Endodermal cell (in vitro differentiated cells): ENCODE results near the gene CDH15. TPM values are rescaled to one million over a fixed set of nuclear protein-coding genes. Genes with fewer than 3 reads are reported as not detected.

ENCODE experiments used
- DNase-seq: peaks from one replicate; pipeline ENCODE4 v3.0.0-alpha.2; 2017
- H3K27ac ChIP-seq: 2 replicates; pipeline ENCODE4 v1.5.1; 2013; ENCODE audit warnings: mild to moderate bottlenecking, low read depth, low read length, moderate library complexity
- H3K27me3 ChIP-seq: 2 replicates; pipeline ENCODE4 v1.6.1; 2013; ENCODE audit warnings: mild to moderate bottlenecking, low read length, moderate library complexity; ENCODE audit not compliant: insufficient read depth, control insufficient read depth, poor library complexity, severe bottlenecking
- H3K36me3 ChIP-seq: 2 replicates; pipeline ENCODE4 v1.7.0; 2013; ENCODE audit warnings: mild to moderate bottlenecking, low read length, moderate library complexity; ENCODE audit not compliant: control insufficient read depth, insufficient read depth
- H3K4me1 ChIP-seq: one replicate; pipeline ENCODE4 v1.7.0; 2013; ENCODE audit warnings: low read length; ENCODE audit not compliant: control insufficient read depth, insufficient read depth
- H3K4me3 ChIP-seq: 2 replicates; pipeline ENCODE4 v1.5.1; 2013; ENCODE audit warnings: mild to moderate bottlenecking, low read length, moderate library complexity
- H3K9ac ChIP-seq: 2 replicates; pipeline ENCODE4 v1.6.1; 2013; ENCODE audit warnings: mild to moderate bottlenecking, low read length, moderate library complexity; ENCODE audit not compliant: poor library complexity, severe bottlenecking; ENCODE audit errors: extremely low read depth
- H3K9me3 ChIP-seq: 2 replicates; pipeline ENCODE4 v1.6.1; 2013; ENCODE audit warnings: mild to moderate bottlenecking, low read length, moderate library complexity; ENCODE audit not compliant: control insufficient read depth
- H3K27ac Mint-ChIP-seq: 2 replicates; pipeline ENCODE4 v1.8.0; 2020; ENCODE audit warnings: mixed read lengths
- H3K27me3 Mint-ChIP-seq: 2 replicates; pipeline ENCODE4 v1.8.0; 2021; ENCODE audit warnings: mild to moderate bottlenecking, mixed read lengths; ENCODE audit not compliant: insufficient read depth
- H3K36me3 Mint-ChIP-seq: 2 replicates; pipeline ENCODE4 v1.8.0; 2020; ENCODE audit warnings: low read depth, mixed read lengths
- H3K4me1 Mint-ChIP-seq: 2 replicates; pipeline ENCODE4 v1.8.0; 2020; ENCODE audit warnings: mixed read lengths
- H3K4me3 Mint-ChIP-seq: 2 replicates; pipeline ENCODE4 v1.8.0; 2020; ENCODE audit warnings: mild to moderate bottlenecking, moderate library complexity, mixed read lengths
- H3K9me3 Mint-ChIP-seq: 2 replicates; pipeline ENCODE4 v1.8.0; 2020; ENCODE audit warnings: mild to moderate bottlenecking, mixed read lengths
- WGBS, 2 experiments: methylation state at CpG; one replicate each; pipeline versions ENCODE4 v1.1.5 to v1.1.7; 2013; ENCODE audit warnings: missing lambda C conversion rate in 2 of 2, mixed read lengths in 1 of 2; ENCODE audit not compliant: insufficient coverage in 1 of 2, insufficient read length in 1 of 2; 5-methylcytosine and 5-hydroxymethylcytosine counted together
- total RNA-seq, 2 donors: library from RNA; stranded (reverse); fragmentation: NEBNext Ultra II Directional in 1 of 2; extraction: Animal tissue kit (Norgen Biotek cat#: 25700) in 1 of 2; gene quantifications; 2 replicates in 1 of 2; 3 replicates in 1 of 2; pipeline ENCODE4 v1.2.1, GENCODE V29; 2021
- TF ChIP-seq, protein P1 (sequence below): fragments of 200-600 bp; sonication (generic); conservative IDR thresholded peaks from 2 replicates; pipeline ENCODE4 v1.5.0; 2021; ENCODE audit warnings: antibody characterized with exemption, mild to moderate bottlenecking

Gene CDH15
- total RNA-seq, 2 donors from 2014 or later = 0.11 to 0.15 TPM

DNA sequence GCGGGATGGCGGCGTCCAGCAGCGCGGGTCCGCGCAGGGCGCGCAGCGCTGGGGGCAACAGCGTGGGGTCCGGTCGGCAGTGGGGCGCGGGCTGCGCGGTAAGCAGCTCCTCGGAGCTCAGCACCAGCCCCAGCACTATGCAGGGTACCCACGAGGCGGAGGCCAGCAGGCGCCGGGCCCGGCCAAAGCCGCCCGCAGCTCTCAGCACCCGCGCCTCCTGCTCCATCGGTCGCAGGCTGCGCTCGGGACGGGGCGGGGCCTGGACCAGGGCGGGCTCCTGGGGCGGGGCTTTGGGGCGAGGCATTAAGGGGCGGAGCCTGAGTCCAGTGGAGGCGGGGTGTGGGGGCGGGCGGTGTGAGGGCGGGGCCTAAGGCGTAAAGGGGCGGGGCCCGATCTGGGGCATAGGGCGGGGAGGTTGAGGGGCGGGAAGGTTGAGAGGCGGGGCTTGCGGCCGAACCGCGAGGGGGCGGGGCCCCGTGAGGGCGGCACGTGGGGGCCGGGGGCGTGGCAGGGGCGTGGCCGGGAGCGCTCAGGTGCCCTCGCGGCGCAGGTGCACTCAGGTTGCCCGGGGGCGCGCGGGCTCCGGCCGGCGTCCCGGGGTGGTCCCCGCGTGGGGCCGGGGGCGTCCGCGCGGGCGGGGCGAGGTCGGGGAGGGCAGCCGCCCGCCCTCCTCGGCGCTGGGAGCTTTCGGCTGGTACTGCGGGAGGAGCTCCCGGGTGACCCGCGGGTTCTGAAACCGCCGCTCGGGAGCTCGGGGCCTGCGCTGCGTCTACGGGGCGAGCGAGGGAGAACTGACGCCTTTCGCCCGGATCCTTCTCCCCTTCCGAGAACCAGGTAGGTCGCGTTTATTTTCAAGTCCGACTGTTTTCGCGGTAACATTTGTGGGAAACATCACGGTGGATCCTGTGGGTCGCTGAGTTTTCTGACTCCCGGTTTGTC is 30.2 kb downstream of the CDH15 start:
- H3K27me3 Mint-ChIP-seq = peaks cover 53% of the 10 kb centered on the region
- no peaks in the 10 kb centered on the region for H3K4me1 ChIP-seq
- no peak overlapping the region for H3K4me3 ChIP-seq
- no peak overlapping the region for H3K27ac ChIP-seq
- DNase-seq = peak; percentile 98
- no peaks in the 10 kb centered on the region for H3K36me3 ChIP-seq
- H3K9ac ChIP-seq = no peak overlapping the region
- H3K27ac Mint-ChIP-seq = no peak overlapping the region
- no peaks in the 10 kb centered on the region for H3K36me3 Mint-ChIP-seq
- peaks cover 52% of the 10 kb centered on the region for H3K27me3 ChIP-seq
- H3K9me3 ChIP-seq = peaks cover 6% of the 10 kb centered on the region
- WGBS, 2 experiments = 1 to 4% methylated on average over 17 to 100 of the region's 111 CpGs
- H3K9me3 Mint-ChIP-seq = peaks cover 8% of the 10 kb centered on the region
- TF ChIP-seq, protein P1, sequence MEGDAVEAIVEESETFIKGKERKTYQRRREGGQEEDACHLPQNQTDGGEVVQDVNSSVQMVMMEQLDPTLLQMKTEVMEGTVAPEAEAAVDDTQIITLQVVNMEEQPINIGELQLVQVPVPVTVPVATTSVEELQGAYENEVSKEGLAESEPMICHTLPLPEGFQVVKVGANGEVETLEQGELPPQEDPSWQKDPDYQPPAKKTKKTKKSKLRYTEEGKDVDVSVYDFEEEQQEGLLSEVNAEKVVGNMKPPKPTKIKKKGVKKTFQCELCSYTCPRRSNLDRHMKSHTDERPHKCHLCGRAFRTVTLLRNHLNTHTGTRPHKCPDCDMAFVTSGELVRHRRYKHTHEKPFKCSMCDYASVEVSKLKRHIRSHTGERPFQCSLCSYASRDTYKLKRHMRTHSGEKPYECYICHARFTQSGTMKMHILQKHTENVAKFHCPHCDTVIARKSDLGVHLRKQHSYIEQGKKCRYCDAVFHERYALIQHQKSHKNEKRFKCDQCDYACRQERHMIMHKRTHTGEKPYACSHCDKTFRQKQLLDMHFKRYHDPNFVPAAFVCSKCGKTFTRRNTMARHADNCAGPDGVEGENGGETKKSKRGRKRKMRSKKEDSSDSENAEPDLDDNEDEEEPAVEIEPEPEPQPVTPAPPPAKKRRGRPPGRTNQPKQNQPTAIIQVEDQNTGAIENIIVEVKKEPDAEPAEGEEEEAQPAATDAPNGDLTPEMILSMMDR = no peak
- H3K4me3 Mint-ChIP-seq = peak overlapping the region; percentile 50
- peaks cover 2% of the 10 kb centered on the region for H3K4me1 Mint-ChIP-seq

DNA sequence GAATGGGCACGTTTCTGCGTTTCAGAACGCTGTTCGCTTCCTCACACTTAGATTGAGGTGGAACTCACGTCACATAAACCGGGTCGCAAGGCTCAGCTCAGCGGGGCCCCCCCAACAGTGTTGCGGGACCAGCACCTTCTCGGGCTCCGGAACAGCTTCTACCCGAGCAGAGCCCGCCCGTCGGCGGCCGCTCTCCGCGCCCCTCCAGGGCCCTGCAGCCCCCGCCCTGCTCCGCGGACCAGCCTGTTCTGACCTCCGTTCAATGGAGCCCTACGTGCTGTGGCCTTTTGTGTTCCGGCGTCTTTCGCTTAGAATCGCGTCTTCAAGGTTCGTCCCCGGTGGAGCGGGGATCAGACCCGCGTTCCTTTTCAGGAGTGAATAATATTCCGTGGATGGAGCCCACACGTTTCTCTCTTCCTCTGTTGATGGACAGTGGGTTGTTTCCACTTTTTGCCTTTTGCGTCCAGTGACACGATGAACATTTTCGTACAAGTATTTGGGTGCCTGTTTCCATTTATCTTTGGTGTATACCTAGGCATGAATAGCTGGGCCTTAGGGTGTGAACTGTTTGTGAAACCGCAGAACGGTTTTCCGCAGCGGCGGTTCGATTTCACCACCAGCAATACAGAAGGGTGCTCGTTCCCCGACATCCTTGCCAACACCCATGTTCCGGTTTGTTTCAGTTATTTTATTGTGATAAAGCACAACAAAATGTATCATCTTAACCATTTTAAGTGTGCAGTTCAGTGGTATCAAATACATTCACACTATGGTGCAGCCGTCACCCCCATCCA is 31.1 kb downstream of the CDH15 start:
- H3K36me3 Mint-ChIP-seq = no peaks in the 10 kb centered on the region
- H3K4me1 ChIP-seq = no peaks in the 10 kb centered on the region
- H3K4me3 ChIP-seq = no peak overlapping the region
- H3K27me3 Mint-ChIP-seq = peaks cover 53% of the 10 kb centered on the region
- peaks cover 8% of the 10 kb centered on the region for H3K9me3 Mint-ChIP-seq
- H3K27ac Mint-ChIP-seq = no peak overlapping the region
- DNase-seq = peak; percentile 52
- TF ChIP-seq, protein P1 = no peak
- H3K4me3 Mint-ChIP-seq = peak overlapping the region; percentile 50
- WGBS, 2 experiments = 53 to 56% methylated on average over 43 to 49 of the region's 49 CpGs
- no peak overlapping the region for H3K27ac ChIP-seq
- H3K9me3 ChIP-seq = peaks cover 6% of the 10 kb centered on the region
- no peaks in the 10 kb centered on the region for H3K36me3 ChIP-seq
- peaks cover 52% of the 10 kb centered on the region for H3K27me3 ChIP-seq
- H3K9ac ChIP-seq = no peak overlapping the region
- peaks cover 2% of the 10 kb centered on the region for H3K4me1 Mint-ChIP-seq

DNA sequence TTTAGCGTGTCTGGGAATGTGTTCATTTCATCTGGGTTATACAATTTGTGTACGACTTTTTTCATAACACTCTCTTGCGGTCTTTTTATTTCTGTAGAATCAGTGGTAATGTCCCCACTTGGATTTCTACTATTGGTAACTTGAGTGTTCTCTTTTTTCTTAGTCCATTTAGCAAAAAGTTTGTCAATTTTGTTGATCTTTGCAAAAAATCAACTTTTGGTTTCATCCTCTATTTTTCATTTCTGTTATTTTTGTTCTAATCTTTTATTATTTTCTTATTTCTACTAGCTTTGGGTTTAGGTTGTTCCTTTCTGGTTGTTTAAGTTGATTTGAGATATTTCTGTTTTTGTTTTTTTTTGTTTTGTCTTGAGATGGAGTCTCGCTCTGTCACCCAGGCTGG is 36.4 kb downstream of the CDH15 start:
- Histone ChIP-seq H3K9ac (no peak overlapping the region), H3K27me3 (peaks cover 30% of the 10 kb centered on the region), H3K27ac (no peak overlapping the region), H3K4me3 (no peak overlapping the region), H3K4me1 (no peaks in the 10 kb centered on the region), H3K36me3 (no peaks in the 10 kb centered on the region), H3K9me3 (no peaks in the 10 kb centered on the region)
- H3K36me3 Mint-ChIP-seq = no peaks in the 10 kb centered on the region
- no peak for DNase-seq
- peaks cover 2% of the 10 kb centered on the region for H3K9me3 Mint-ChIP-seq
- WGBS, 2 experiments = 95% methylated on average over 4 of the region's 4 CpGs; no CpG with 5 or more reads in 1 of the 2 experiments
- no peaks in the 10 kb centered on the region for H3K4me1 Mint-ChIP-seq
- no peak overlapping the region for H3K4me3 Mint-ChIP-seq
- TF ChIP-seq, protein P1 = no peak
- H3K27ac Mint-ChIP-seq = no peak overlapping the region
- peaks cover 34% of the 10 kb centered on the region for H3K27me3 Mint-ChIP-seq
